ENCODE measurements around the gene OBP2A. TPM values are rescaled to one million over a fixed set of nuclear protein-coding genes. Genes with fewer than 3 reads are reported as not detected.
"Not testable (repeated sequence)": the region's sequence is repeated elsewhere in the genome, so short reads cannot be mapped to it uniquely, and the experiment has no call there.

The OBP2A gene
- total RNA-seq, 1 experiment from 2014 or later, result not detected

GRCh38 chr9:135505406-135506187 is 40.3 kb upstream of the OBP2A start:
- Histone ChIP-seq H3K36me3 (replicated peaks; ENCODE audit: control insufficient read depth, insufficient read depth, low read length) (peaks cover 18% of the 10 kb centered on the region), H3K4me3 (ENCODE audit: insufficient read depth, low read depth, low read length) (no peak overlapping the region), H3K27me3 (ENCODE audit: control insufficient read depth, insufficient read depth, low read length) (no peaks in the 10 kb centered on the region)
- no peak for DNase-seq

- H3K36me3 ChIP-seq (replicated peaks; ENCODE audit: control insufficient read depth, insufficient read depth, low read length), result peaks cover 18% of the 10 kb centered on the region
- peak; percentile 87 for DNase-seq
- no peaks in the 10 kb centered on the region for H3K27me3 ChIP-seq (ENCODE audit: control insufficient read depth, insufficient read depth, low read length)
- no peak overlapping the region for H3K4me3 ChIP-seq (ENCODE audit: insufficient read depth, low read depth, low read length)
These were observed 39.4 kb upstream of the OBP2A start for GRCh38 chr9:135506327-135507103.

- no peak for DNase-seq
- Histone ChIP-seq H3K4me3 (ENCODE audit: insufficient read depth, low read depth, low read length) (no peak overlapping the region), H3K36me3 (replicated peaks; ENCODE audit: control insufficient read depth, insufficient read depth, low read length) (peaks cover 12% of the 10 kb centered on the region), H3K27me3 (ENCODE audit: control insufficient read depth, insufficient read depth, low read length) (no peaks in the 10 kb centered on the region)
These were observed 38.6 kb upstream of the OBP2A start for GRCh38 chr9:135507104-135508035.

DNA sequence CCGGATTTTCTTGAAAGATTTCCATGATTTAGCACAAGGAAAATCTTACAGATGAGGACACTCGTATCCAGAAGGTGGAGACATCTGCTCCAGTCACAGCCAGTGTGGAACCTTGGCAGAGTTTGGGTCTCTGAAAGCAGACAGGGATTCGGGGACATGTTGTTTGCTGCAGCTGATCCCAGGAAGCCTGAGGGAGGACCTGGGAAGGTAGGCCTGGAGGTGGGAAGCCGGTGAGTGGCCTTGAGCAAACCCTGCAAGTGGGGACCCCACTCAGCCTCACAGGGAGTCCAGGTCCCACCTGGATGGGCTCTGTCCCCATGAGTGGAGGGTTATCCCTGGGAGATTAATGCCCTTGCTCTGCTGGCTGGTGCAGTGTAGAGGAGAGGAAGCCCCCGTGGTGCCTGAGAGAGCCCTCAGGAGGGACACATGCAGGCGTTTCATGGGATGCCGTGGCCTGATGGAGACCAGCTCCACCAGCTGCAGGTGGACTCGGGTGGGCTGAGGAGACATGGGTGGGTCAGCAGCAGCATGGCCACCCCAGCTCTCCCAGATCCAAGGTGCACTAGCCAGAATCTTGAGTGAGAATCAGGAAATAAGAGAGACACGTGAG is 37.6 kb upstream of the OBP2A start:
- H3K4me3 ChIP-seq (ENCODE audit: insufficient read depth, low read depth, low read length), result no peak overlapping the region
- H3K36me3 ChIP-seq (replicated peaks; ENCODE audit: control insufficient read depth, insufficient read depth, low read length), result peaks cover 6% of the 10 kb centered on the region
- H3K27me3 ChIP-seq (ENCODE audit: control insufficient read depth, insufficient read depth, low read length), result no peaks in the 10 kb centered on the region
- no peak for DNase-seq

DNA sequence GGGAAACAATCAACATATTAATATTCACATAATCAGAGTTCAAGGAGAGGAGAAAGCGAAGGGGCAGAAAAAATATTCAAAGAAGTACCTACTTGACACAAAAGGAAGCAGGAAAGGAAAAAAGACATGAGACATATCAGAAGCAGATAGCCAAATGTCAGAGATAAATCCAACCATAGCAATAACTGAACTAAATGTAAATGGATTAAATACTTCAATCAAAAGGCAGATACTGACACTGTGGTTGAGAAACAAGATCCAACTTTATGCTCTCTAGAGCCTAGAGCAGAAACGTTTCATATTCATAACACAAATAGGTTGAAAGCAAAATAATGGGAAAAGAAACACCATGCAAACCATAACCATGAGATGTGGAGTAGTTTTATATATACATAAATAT is 36.5 kb upstream of the OBP2A start:
- DNase-seq, result no peak
- Histone ChIP-seq H3K27me3 (ENCODE audit: control insufficient read depth, insufficient read depth, low read length) (no peaks in the 10 kb centered on the region), H3K4me3 (ENCODE audit: insufficient read depth, low read depth, low read length) (no peak overlapping the region), H3K36me3 (replicated peaks; ENCODE audit: control insufficient read depth, insufficient read depth, low read length) (peaks cover 1% of the 10 kb centered on the region; the same call in 1 of the 2 replicates)

DNA sequence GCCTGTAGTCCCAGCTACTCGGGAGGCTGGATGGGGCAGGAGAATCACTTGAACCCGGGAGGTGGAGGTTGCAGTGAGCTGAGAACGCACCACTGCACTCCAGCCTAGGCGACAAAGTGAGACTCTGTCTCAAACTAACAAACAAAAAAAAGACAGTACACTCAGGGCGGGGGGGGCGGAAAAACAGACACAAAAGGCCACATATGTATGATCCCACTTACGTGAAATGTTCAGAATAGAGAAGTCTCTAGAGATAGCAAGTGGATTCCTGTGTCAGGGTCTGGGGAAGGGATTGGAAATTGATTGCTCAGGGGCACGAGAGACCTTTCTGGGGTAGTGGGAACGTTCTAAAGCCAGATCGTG is 33.7 kb upstream of the OBP2A start:
- Histone ChIP-seq H3K27me3 (ENCODE audit: control insufficient read depth, insufficient read depth, low read length) (no peaks in the 10 kb centered on the region), H3K4me3 (ENCODE audit: insufficient read depth, low read depth, low read length) (no peak overlapping the region), H3K36me3 (replicated peaks; ENCODE audit: control insufficient read depth, insufficient read depth, low read length) (no peaks in the 10 kb centered on the region)
- DNase-seq, result no peak

DNA sequence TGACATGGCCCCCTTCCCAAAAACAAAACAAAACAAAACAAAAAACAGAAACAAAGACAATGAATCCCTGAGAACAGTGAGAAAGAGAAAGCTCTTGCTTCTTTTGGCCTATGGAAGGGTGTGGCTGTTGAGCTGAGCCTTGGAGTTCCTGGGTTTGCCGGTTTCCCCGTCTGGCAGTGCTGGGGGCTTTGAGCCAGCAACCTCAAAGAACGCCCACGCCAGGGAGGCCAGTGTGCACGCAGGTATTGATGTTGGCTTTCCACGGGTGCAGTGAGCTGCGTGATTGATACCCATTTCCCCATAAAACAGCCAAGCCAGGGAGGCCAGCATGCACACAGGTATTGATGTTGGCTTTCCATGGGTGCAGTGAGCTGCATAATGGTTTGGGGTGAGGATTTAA is 33.0 kb upstream of the OBP2A start:
- DNase-seq, result no peak
- H3K27me3 ChIP-seq (ENCODE audit: control insufficient read depth, insufficient read depth, low read length), result no peaks in the 10 kb centered on the region
- H3K4me3 ChIP-seq (ENCODE audit: insufficient read depth, low read depth, low read length), result no peak overlapping the region
- no peaks in the 10 kb centered on the region for H3K36me3 ChIP-seq (replicated peaks; ENCODE audit: control insufficient read depth, insufficient read depth, low read length)

GRCh38 chr9:135513351-135513846 is 32.5 kb upstream of the OBP2A start:
- Histone ChIP-seq H3K4me3 (ENCODE audit: insufficient read depth, low read depth, low read length) (no peak overlapping the region), H3K27me3 (ENCODE audit: control insufficient read depth, insufficient read depth, low read length) (no peaks in the 10 kb centered on the region), H3K36me3 (replicated peaks; ENCODE audit: control insufficient read depth, insufficient read depth, low read length) (no peaks in the 10 kb centered on the region)
- peak; percentile 52 for DNase-seq

- not testable (repeated sequence) for DNase-seq; H3K4me3 ChIP-seq (ENCODE audit: insufficient read depth, low read depth, low read length); H3K27me3 ChIP-seq (ENCODE audit: control insufficient read depth, insufficient read depth, low read length); H3K36me3 ChIP-seq (replicated peaks; ENCODE audit: control insufficient read depth, insufficient read depth, low read length)
These were observed 32.0 kb upstream of the OBP2A start for GRCh38 chr9:135513906-135514305.

DNA sequence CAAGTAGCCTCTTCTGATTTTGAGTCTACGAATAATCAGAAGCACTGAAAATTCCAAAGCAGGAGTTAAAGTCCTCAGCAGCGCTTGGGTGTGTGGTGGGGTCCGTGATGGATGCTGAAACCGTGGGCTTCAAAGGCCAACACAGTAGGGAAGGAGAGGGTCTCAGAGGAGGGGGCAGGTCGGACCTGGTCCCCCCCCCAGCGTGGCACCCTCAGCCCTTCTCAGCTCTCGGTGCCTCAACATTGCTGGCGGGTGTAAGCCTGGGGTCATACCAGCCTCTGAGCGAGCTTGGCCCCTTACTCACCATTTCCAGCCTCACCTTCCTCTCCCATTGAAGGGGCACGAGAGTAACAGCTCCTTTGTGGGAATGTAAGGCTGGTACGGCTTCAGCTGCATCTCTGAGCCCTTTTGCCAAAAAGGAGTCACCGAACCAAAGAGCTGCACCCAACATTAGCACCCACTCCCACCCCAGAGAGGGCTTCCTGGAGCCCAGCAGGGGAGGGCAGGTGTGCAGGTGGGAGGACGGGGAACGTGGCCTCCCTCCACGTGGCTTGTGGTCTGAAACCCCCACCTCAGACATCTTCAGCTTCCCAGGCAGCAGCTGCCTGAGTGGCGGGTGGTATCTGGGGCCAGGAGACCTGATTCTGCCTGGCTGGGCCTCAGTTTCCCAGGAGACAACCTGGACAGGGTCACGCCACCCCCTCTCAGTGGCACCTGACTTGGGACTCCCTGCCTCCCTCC is 31.4 kb upstream of the OBP2A start:
- no peak for DNase-seq
- H3K4me3 ChIP-seq (ENCODE audit: insufficient read depth, low read depth, low read length), result no peak overlapping the region
- H3K36me3 ChIP-seq (replicated peaks; ENCODE audit: control insufficient read depth, insufficient read depth, low read length), result no peaks in the 10 kb centered on the region
- no peaks in the 10 kb centered on the region for H3K27me3 ChIP-seq (ENCODE audit: control insufficient read depth, insufficient read depth, low read length)

DNA sequence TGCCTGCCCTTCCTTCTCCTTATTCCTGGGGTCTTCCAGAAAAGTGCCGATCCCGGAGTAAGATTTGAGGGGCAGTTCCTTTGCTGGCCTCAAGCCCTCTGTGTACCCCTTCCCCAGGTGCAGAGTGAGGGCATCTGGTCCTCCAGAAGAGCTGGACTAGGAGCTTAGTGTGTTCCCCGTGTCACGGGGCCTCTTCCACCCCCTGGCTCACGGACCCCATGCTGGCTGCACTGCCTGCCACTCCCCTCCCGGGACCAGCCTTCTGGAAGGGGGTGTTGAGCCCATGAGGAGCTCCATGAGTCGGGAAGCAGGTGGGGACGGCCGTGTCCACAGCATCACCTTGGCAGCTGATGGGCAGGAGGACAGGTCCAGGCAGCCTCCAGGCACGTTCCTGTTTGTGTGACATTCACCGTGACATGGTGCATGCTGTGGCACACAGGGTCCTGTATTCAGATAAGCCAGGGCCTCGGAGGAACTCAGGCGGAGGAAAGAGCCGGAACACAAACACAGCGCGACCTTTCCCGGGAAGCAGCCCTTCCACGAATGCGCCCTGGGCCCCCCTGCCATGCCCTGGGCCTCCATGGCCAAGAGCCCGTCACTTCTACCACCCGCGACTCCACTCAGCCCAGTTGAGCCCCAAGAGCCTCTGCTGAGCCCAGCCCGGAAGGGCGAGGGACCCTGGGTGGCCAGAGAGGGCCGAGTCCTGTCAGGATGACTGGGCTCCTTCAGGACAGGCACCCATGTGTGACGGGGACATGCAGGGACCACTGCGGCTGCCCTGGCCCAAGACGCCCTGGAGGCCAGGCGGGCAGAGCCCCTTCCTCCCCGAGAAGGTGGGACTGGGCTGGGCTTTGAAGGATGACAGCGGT is 30.6 kb upstream of the OBP2A start:
- Histone ChIP-seq H3K36me3 (replicated peaks; ENCODE audit: control insufficient read depth, insufficient read depth, low read length) (no peaks in the 10 kb centered on the region), H3K4me3 (ENCODE audit: insufficient read depth, low read depth, low read length) (no peak overlapping the region), H3K27me3 (ENCODE audit: control insufficient read depth, insufficient read depth, low read length) (no peaks in the 10 kb centered on the region)
- peak; percentile 43 for DNase-seq

GRCh38 chr9:135516132-135516860 is 29.6 kb upstream of the OBP2A start:
- Histone ChIP-seq H3K36me3 (replicated peaks; ENCODE audit: control insufficient read depth, insufficient read depth, low read length) (no peaks in the 10 kb centered on the region), H3K27me3 (ENCODE audit: control insufficient read depth, insufficient read depth, low read length) (no peaks in the 10 kb centered on the region), H3K4me3 (ENCODE audit: insufficient read depth, low read depth, low read length) (no peak overlapping the region)
- no peak for DNase-seq

Measured in H7 (cell line).